ENCODE measurements around the gene COL15A1. TPM values are rescaled to one million over a fixed set of nuclear protein-coding genes. Genes with fewer than 3 reads are reported as not detected.

COL15A1 gene
- total RNA-seq, 1 experiment from 2014 or later = not detected

- H3K27me3 ChIP-seq (ENCODE audit: insufficient read depth, low read length) = peaks cover 4% of the 10 kb centered on the region; the same call in 1 of the 2 replicates
- H3K56ac ChIP-seq (ENCODE audit: insufficient read length, low read depth, low read length) = no peak overlapping the region
- no CpG with 5 or more reads among the region's 3 CpGs for WGBS (ENCODE audit: extremely low coverage, insufficient read length, low lambda C conversion rate)
- no peak overlapping the region for H2BK15ac ChIP-seq (ENCODE audit: low read depth, low read length)
- H3T11ph ChIP-seq (ENCODE audit: low read length) = no peak overlapping the region
- peaks cover 30 to 54% of the 10 kb centered on the region in 2 experiments for H3K4me1 Mint-ChIP-seq
- H3K18ac ChIP-seq (ENCODE audit: insufficient read length, low read depth, low read length) = no peak overlapping the region
- H3K23me2 ChIP-seq (ENCODE audit: insufficient read length, low read depth, low read length, poor library complexity, severe bottlenecking) = no peaks in the 10 kb centered on the region
- no peak overlapping the region for H2AK5ac ChIP-seq (ENCODE audit: insufficient read length, low read length)
- H2BK20ac ChIP-seq (ENCODE audit: low read depth, low read length, poor library complexity, severe bottlenecking) = no peak overlapping the region
- peaks cover 76% of the 10 kb centered on the region for H3K27me3 Mint-ChIP-seq (ENCODE audit: low read depth)
- no peak overlapping the region for H3K14ac ChIP-seq (ENCODE audit: insufficient read depth, low read length)
- no peak overlapping the region; a peak in 1 of 5 replicates for H3K4me3 Mint-ChIP-seq
- no peak overlapping the region for H3K27ac Mint-ChIP-seq
- H3K9ac ChIP-seq (ENCODE audit: extremely low read depth, insufficient read length, low read length) = no peak overlapping the region
- no peak overlapping the region for H4K91ac ChIP-seq (ENCODE audit: insufficient read length, low read depth, low read length)
- H3K23ac ChIP-seq (ENCODE audit: insufficient read length, low read depth, low read length) = no peak overlapping the region
- no peak overlapping the region for H2AFZ ChIP-seq (ENCODE audit: low read length)
- TF ChIP-seq, protein P1, sequence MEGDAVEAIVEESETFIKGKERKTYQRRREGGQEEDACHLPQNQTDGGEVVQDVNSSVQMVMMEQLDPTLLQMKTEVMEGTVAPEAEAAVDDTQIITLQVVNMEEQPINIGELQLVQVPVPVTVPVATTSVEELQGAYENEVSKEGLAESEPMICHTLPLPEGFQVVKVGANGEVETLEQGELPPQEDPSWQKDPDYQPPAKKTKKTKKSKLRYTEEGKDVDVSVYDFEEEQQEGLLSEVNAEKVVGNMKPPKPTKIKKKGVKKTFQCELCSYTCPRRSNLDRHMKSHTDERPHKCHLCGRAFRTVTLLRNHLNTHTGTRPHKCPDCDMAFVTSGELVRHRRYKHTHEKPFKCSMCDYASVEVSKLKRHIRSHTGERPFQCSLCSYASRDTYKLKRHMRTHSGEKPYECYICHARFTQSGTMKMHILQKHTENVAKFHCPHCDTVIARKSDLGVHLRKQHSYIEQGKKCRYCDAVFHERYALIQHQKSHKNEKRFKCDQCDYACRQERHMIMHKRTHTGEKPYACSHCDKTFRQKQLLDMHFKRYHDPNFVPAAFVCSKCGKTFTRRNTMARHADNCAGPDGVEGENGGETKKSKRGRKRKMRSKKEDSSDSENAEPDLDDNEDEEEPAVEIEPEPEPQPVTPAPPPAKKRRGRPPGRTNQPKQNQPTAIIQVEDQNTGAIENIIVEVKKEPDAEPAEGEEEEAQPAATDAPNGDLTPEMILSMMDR (conservative IDR thresholded peaks at IDR 0.05) = no peak
- no peaks in the 10 kb centered on the region for H3K79me1 ChIP-seq (ENCODE audit: insufficient read depth, low read depth, low read length, poor library complexity, severe bottlenecking)
- no peak overlapping the region for H3K4me2 ChIP-seq (ENCODE audit: insufficient read depth, insufficient read length, low read length)
- H4K20me1 ChIP-seq (ENCODE audit: control insufficient read depth, insufficient read depth, insufficient read length) = peaks cover 4% of the 10 kb centered on the region
- H3K4me1 ChIP-seq (ENCODE audit: insufficient read depth, low read length) = no peaks in the 10 kb centered on the region; the same call in 1 of the 2 replicates
- H2BK120ac ChIP-seq (ENCODE audit: low read depth, low read length, poor library complexity, severe bottlenecking) = no peak overlapping the region
- H2BK5ac ChIP-seq (ENCODE audit: insufficient read length, low read length) = no peak overlapping the region
- no peak overlapping the region for H4K5ac ChIP-seq (ENCODE audit: insufficient read length, low read depth, low read length)
- H4K8ac ChIP-seq (replicated peaks; ENCODE audit: insufficient read length, low read depth, low read length) = no peak overlapping the region
- H3K9me3 Mint-ChIP-seq = no peaks in the 10 kb centered on the region; a peak in 1 of 5 replicates
- no peaks in the 10 kb centered on the region for H3K9me3 ChIP-seq (ENCODE audit: control insufficient read depth, low read depth, low read length)
- DNase-seq = no peak
- H3K79me2 ChIP-seq (ENCODE audit: insufficient read depth, low read length) = no peaks in the 10 kb centered on the region
- H3K4ac ChIP-seq (ENCODE audit: low read depth, low read length) = no peak overlapping the region
- H2BK12ac ChIP-seq (ENCODE audit: insufficient read length, low read depth, low read length) = no peak overlapping the region
- no peak overlapping the region for H3K27ac ChIP-seq (ENCODE audit: insufficient read length, low read depth, low read length)
- H3K36me3 Mint-ChIP-seq (ENCODE audit: insufficient read depth in 1 of 3, low read depth in 3 of 3) = no peaks in the 10 kb centered on the region; a peak in 1 of 7 replicates
Measured at GRCh38 chr9:98975838-98976237, 32.1 kb downstream of the COL15A1 start.
